ENCODE results near the gene HAUS3.

HAUS3 gene

DNA sequence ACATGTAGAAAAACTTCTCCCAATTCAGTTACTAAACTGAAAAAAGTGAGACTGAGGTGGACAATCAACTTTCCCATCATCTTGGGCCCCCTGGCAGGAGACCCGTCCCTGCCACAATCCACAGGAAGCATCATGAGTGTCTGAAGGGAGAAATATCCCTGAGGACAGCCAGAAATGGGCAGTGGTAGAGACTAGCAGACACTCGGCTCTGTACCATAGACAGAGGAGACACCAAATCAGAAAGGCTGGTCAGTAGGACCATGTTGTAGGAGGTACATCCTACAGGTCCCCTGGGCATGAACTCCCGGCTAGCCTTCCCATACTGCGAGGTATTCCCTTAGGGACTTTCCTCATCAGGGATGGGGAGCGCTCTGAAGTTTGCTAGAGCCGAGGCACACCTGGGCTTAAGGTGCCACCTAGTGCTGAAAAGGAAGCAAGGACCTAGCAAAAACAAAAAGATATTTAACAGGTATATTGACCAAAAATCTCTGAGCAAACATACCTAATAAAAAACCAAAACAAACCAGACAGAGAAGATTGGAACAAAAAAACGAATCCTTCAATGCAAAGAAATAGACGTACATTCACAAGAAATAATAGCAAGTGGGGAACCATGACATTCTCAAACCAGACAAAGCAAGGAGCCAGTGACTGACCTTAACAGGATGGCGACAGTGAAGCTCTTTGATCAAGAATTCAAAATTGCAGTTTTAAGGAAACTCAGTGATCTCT, 55.6 kb downstream of the HAUS3 start:
- H3K4me1 ChIP-seq (ENCODE audit: insufficient read depth, low read length): no peaks in the 10 kb centered on the region

GRCh38 chr4:2183394-2183793, 58.5 kb downstream of the HAUS3 start:
- no peaks in the 10 kb centered on the region for H3K27me3 ChIP-seq (ENCODE audit: insufficient read depth, low read length)
- no peak overlapping the region for H3K9ac ChIP-seq (ENCODE audit: low read depth, low read length)
- no peaks in the 10 kb centered on the region for H3K4me1 ChIP-seq (ENCODE audit: insufficient read depth, low read length)
- H3K9me3 ChIP-seq (ENCODE audit: insufficient read depth, low read depth, low read length): peaks cover 5% of the 10 kb centered on the region; the same call in 1 of the 2 replicates
- no peak overlapping the region for H3K27ac ChIP-seq (ENCODE audit: low read depth, low read length)
- H3K4me3 ChIP-seq (ENCODE audit: low read length): no peak overlapping the region
- H3K36me3 ChIP-seq (ENCODE audit: insufficient read depth, low read length): no peaks in the 10 kb centered on the region

More for the DNA sequence above, 55.6 kb downstream of the HAUS3 start:
- no peaks in the 10 kb centered on the region for H3K36me3 ChIP-seq (ENCODE audit: insufficient read depth, low read length)
- no peak overlapping the region for H3K9ac ChIP-seq (ENCODE audit: low read depth, low read length)
- H3K4me3 ChIP-seq (ENCODE audit: low read length): no peak overlapping the region
- no peak overlapping the region for H3K27ac ChIP-seq (ENCODE audit: low read depth, low read length)
- H3K27me3 ChIP-seq (ENCODE audit: insufficient read depth, low read length): no peaks in the 10 kb centered on the region
- WGBS: 38% methylated on average over 9 of the region's 9 CpGs
- H3K9me3 ChIP-seq (ENCODE audit: insufficient read depth, low read depth, low read length): peaks cover 5% of the 10 kb centered on the region; the same call in 1 of the 2 replicates

- WGBS: 75% methylated on average over 3 of the region's 3 CpGs
- H3K4me1 ChIP-seq (ENCODE audit: insufficient read depth, low read length): no peaks in the 10 kb centered on the region
- H3K4me3 ChIP-seq (ENCODE audit: low read length): no peak overlapping the region
- H3K36me3 ChIP-seq (ENCODE audit: insufficient read depth, low read length): no peaks in the 10 kb centered on the region
- no peak overlapping the region for H3K27ac ChIP-seq (ENCODE audit: low read depth, low read length)
- H3K9me3 ChIP-seq (ENCODE audit: insufficient read depth, low read depth, low read length): peaks cover 5% of the 10 kb centered on the region; the same call in 1 of the 2 replicates
- no peaks in the 10 kb centered on the region for H3K27me3 ChIP-seq (ENCODE audit: insufficient read depth, low read length)
- no peak overlapping the region for H3K9ac ChIP-seq (ENCODE audit: low read depth, low read length)
Measured at GRCh38 chr4:2182994-2183393, 58.9 kb downstream of the HAUS3 start.

DNA sequence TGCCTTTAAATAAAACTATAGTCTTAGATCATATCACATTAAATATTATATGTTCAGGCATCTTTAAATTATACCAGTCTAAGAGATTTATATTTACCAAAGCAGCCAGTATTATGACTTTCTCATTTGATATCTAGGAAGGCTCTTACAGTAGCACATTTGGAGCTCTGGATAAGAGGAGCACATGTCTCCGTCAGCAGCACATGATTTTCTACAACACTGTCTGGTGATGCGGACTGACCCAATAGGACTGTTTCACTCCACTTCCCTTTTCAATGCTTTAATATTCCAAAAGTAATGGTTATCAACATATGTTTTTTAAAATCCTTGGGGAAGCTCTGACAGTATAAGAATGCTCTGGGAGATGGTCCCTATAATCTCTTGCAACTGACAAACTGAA, 61.5 kb downstream of the HAUS3 start:
- Histone ChIP-seq H3K27me3 (ENCODE audit: insufficient read depth, low read length) (no peaks in the 10 kb centered on the region), H3K9ac (ENCODE audit: low read depth, low read length) (no peak overlapping the region), H3K36me3 (ENCODE audit: insufficient read depth, low read length) (no peaks in the 10 kb centered on the region), H3K9me3 (ENCODE audit: insufficient read depth, low read depth, low read length) (peaks cover 5% of the 10 kb centered on the region; the same call in 1 of the 2 replicates), H3K27ac (ENCODE audit: low read depth, low read length) (no peak overlapping the region), H3K4me1 (ENCODE audit: insufficient read depth, low read length) (no peaks in the 10 kb centered on the region), H3K4me3 (ENCODE audit: low read length) (no peak overlapping the region)
- 100% methylated on average over 2 of the region's 2 CpGs for WGBS

GRCh38 chr4:2179717-2180116, 62.2 kb downstream of the HAUS3 start:
- H3K27ac ChIP-seq (ENCODE audit: low read depth, low read length): no peak overlapping the region
- peaks cover 5% of the 10 kb centered on the region; the same call in 1 of the 2 replicates for H3K9me3 ChIP-seq (ENCODE audit: insufficient read depth, low read depth, low read length)
- 84% methylated on average over 7 of the region's 7 CpGs for WGBS
- H3K27me3 ChIP-seq (ENCODE audit: insufficient read depth, low read length): no peaks in the 10 kb centered on the region
- no peaks in the 10 kb centered on the region for H3K4me1 ChIP-seq (ENCODE audit: insufficient read depth, low read length)
- H3K36me3 ChIP-seq (ENCODE audit: insufficient read depth, low read length): no peaks in the 10 kb centered on the region
- no peak overlapping the region for H3K4me3 ChIP-seq (ENCODE audit: low read length)
- no peak overlapping the region for H3K9ac ChIP-seq (ENCODE audit: low read depth, low read length)

GRCh38 chr4:2178986-2179385, 62.9 kb downstream of the HAUS3 start:
- no peak overlapping the region for H3K27ac ChIP-seq (ENCODE audit: low read depth, low read length)
- WGBS: 84% methylated on average over 1 of the region's 1 CpG
- H3K4me3 ChIP-seq (ENCODE audit: low read length): no peak overlapping the region
- H3K27me3 ChIP-seq (ENCODE audit: insufficient read depth, low read length): no peaks in the 10 kb centered on the region
- H3K9me3 ChIP-seq (ENCODE audit: insufficient read depth, low read depth, low read length): peaks cover 5% of the 10 kb centered on the region; the same call in 1 of the 2 replicates
- no peaks in the 10 kb centered on the region for H3K36me3 ChIP-seq (ENCODE audit: insufficient read depth, low read length)
- H3K9ac ChIP-seq (ENCODE audit: low read depth, low read length): no peak overlapping the region
- no peaks in the 10 kb centered on the region for H3K4me1 ChIP-seq (ENCODE audit: insufficient read depth, low read length)
